Keratinocyte (primary cell): ENCODE results near the gene PTPRU.

ENCODE experiments used
- EZH2 ChIP-seq: IDR thresholded peaks from one replicate; pipeline ENCODE4 v1.6.1; 2012; ENCODE audit warnings: inconsistent platforms, mild to moderate bottlenecking, low read length, moderate library complexity
- TF ChIP-seq, protein P1 (sequence below), 3 experiments: IDR thresholded peaks in 1 of 3; conservative IDR thresholded peaks in 1 of 3; optimal IDR thresholded peaks in 1 of 3; 2 replicates in 2 of 3; 3 replicates in 1 of 3; pipeline versions ENCODE3 to v1.5.1; 2011; ENCODE audit warnings: low read length in 3 of 3, mild to moderate bottlenecking in 3 of 3, moderate library complexity in 2 of 3, control low read depth in 1 of 3, inconsistent platforms in 1 of 3; ENCODE audit not compliant: insufficient read depth in 2 of 3; ENCODE audit errors: extremely low read depth in 1 of 3

DNA sequence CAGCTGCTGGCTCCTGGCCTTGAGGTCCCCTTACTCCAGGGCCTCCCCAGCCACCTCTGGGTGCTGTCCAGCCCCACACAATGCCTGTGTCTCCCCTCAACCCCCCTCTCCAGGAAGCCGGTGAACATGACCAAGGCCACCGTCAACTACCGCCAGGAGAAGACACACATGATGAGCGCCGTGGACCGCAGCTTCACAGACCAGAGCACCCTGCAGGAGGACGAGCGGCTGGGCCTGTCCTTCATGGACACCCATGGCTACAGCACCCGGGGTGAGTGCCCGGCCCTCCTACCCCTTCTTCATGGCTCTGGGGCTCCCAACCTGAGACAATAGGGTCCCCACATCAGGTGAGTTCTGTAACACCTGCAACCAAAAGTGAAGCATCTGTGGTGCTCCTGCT is 55.4 kb downstream of the PTPRU start:
- TF ChIP-seq, protein P1, sequence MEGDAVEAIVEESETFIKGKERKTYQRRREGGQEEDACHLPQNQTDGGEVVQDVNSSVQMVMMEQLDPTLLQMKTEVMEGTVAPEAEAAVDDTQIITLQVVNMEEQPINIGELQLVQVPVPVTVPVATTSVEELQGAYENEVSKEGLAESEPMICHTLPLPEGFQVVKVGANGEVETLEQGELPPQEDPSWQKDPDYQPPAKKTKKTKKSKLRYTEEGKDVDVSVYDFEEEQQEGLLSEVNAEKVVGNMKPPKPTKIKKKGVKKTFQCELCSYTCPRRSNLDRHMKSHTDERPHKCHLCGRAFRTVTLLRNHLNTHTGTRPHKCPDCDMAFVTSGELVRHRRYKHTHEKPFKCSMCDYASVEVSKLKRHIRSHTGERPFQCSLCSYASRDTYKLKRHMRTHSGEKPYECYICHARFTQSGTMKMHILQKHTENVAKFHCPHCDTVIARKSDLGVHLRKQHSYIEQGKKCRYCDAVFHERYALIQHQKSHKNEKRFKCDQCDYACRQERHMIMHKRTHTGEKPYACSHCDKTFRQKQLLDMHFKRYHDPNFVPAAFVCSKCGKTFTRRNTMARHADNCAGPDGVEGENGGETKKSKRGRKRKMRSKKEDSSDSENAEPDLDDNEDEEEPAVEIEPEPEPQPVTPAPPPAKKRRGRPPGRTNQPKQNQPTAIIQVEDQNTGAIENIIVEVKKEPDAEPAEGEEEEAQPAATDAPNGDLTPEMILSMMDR (optimal IDR thresholded peaks at IDR 0.05 in 1 of 3, IDR thresholded peaks at IDR 0.05 in 1 of 3, conservative IDR thresholded peaks at IDR 0.05 in 1 of 3; ENCODE audit: extremely low read depth in 1 of 3, insufficient read depth in 2 of 3, low read length in 3 of 3) = no peak
- no peak for TF ChIP-seq EZH2
